ENCODE measurements around the gene DIAPH1. TPM values are rescaled to one million over a fixed set of nuclear protein-coding genes. Genes with fewer than 3 reads are reported as not detected.

The DIAPH1 gene
- total RNA-seq, 2 donors from 2014 or later, result 104 to 106 TPM

DNA sequence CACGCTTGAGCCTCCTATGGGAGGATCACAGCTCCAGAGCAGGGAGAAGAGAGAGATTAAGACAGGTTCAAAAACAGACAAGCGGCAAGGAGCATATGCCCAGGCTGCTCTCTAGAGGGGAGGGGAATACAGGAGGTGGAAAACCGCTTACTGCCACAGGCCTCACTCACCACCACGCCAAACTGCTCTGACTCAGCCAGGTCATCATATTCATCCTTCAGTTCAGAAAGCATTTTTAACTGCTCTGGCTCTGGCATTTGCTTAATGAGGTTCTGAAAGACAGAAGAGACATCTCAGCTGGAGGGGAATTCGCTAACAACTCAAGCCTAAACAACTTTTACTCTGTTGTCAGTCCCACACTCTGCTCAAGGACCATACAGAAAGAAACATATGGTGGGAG, 89.8 kb downstream of the DIAPH1 start:
- no peak overlapping the region for H3K27ac ChIP-seq (ENCODE audit: low read depth, low read length)
- peaks cover 89% of the 10 kb centered on the region for H3K36me3 ChIP-seq (ENCODE audit: control insufficient read depth, insufficient read depth, low read length)
- no peaks in the 10 kb centered on the region for H3K27me3 Mint-ChIP-seq (ENCODE audit: insufficient read depth)
- WGBS, 2 experiments (ENCODE audit: insufficient coverage in 1 of 2, insufficient read length in 1 of 2), result 95 to 100% methylated on average over 3 to 5 of the region's 5 CpGs
- no peak for DNase-seq
- H3K9me3 ChIP-seq (ENCODE audit: control insufficient read depth, low read length), result no peaks in the 10 kb centered on the region
- peaks cover 5% of the 10 kb centered on the region for H3K4me1 ChIP-seq (ENCODE audit: control insufficient read depth, insufficient read depth, low read length)
- peaks cover 12% of the 10 kb centered on the region for H3K4me1 Mint-ChIP-seq
- H3K4me3 ChIP-seq (ENCODE audit: low read length), result no peak overlapping the region
- TF ChIP-seq, protein P1, sequence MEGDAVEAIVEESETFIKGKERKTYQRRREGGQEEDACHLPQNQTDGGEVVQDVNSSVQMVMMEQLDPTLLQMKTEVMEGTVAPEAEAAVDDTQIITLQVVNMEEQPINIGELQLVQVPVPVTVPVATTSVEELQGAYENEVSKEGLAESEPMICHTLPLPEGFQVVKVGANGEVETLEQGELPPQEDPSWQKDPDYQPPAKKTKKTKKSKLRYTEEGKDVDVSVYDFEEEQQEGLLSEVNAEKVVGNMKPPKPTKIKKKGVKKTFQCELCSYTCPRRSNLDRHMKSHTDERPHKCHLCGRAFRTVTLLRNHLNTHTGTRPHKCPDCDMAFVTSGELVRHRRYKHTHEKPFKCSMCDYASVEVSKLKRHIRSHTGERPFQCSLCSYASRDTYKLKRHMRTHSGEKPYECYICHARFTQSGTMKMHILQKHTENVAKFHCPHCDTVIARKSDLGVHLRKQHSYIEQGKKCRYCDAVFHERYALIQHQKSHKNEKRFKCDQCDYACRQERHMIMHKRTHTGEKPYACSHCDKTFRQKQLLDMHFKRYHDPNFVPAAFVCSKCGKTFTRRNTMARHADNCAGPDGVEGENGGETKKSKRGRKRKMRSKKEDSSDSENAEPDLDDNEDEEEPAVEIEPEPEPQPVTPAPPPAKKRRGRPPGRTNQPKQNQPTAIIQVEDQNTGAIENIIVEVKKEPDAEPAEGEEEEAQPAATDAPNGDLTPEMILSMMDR (conservative IDR thresholded peaks at IDR 0.05), result no peak
- H3K27ac Mint-ChIP-seq, result no peak overlapping the region
- no peaks in the 10 kb centered on the region for H3K27me3 ChIP-seq (ENCODE audit: control insufficient read depth, insufficient read depth, low read length, poor library complexity, severe bottlenecking)
- H3K36me3 Mint-ChIP-seq (ENCODE audit: low read depth), result peaks cover 19% of the 10 kb centered on the region
- no peak overlapping the region for H3K9ac ChIP-seq (ENCODE audit: extremely low read depth, low read length, poor library complexity, severe bottlenecking)
- H3K4me3 Mint-ChIP-seq, result no peak overlapping the region
- H3K9me3 Mint-ChIP-seq, result no peaks in the 10 kb centered on the region

DNA sequence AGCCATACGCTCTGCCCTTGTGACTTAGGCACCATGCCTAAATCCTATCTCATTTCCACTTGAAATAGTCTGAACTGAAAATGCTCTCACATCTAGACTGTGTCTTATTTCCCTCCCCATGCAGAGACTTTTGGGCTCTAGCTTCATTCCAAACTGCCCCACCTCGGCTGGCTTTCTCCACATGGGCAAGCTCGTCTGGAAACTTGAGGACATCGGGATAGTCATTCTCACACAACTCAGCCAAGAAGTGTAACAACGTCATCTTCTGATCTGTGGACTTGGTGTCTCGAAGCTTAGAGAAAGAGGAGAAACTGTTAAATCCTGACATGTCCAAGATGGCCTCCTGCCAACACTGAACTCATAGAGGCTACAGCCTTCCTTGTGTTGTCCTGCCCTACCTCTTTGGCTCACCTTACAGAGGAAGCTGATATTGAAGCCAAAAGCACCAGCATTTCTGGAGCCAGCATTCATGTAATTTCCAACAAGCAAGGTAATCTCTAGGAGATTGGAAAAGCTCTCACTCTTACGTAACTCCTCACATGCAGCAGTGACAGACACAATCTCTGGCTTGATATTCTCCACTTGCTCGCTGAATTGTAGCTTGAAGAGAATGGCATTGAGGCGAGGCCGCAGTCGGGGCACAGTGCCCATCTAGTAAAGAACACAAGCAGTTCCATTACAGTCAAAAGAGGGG, 90.4 kb downstream of the DIAPH1 start:
- Histone ChIP-seq H3K27ac (ENCODE audit: low read depth, low read length) (no peak overlapping the region), H3K27me3 (ENCODE audit: control insufficient read depth, insufficient read depth, low read length, poor library complexity, severe bottlenecking) (no peaks in the 10 kb centered on the region), H3K9ac (ENCODE audit: extremely low read depth, low read length, poor library complexity, severe bottlenecking) (no peak overlapping the region), H3K4me1 (ENCODE audit: control insufficient read depth, insufficient read depth, low read length) (peaks cover 5% of the 10 kb centered on the region), H3K9me3 (ENCODE audit: control insufficient read depth, low read length) (no peaks in the 10 kb centered on the region), H3K4me3 (ENCODE audit: low read length) (no peak overlapping the region), H3K36me3 (ENCODE audit: control insufficient read depth, insufficient read depth, low read length) (peaks cover 89% of the 10 kb centered on the region)
- 95 to 98% methylated on average over 8 to 11 of the region's 11 CpGs for WGBS, 2 experiments (ENCODE audit: insufficient coverage in 1 of 2, insufficient read length in 1 of 2)
- peaks cover 22% of the 10 kb centered on the region for H3K36me3 Mint-ChIP-seq (ENCODE audit: low read depth)
- H3K9me3 Mint-ChIP-seq, result no peaks in the 10 kb centered on the region
- DNase-seq, result no peak
- no peak overlapping the region for H3K4me3 Mint-ChIP-seq
- H3K4me1 Mint-ChIP-seq, result peaks cover 12% of the 10 kb centered on the region
- no peak overlapping the region for H3K27ac Mint-ChIP-seq
- no peaks in the 10 kb centered on the region for H3K27me3 Mint-ChIP-seq (ENCODE audit: insufficient read depth)
- TF ChIP-seq, protein P1 (conservative IDR thresholded peaks at IDR 0.05), result no peak

DNA sequence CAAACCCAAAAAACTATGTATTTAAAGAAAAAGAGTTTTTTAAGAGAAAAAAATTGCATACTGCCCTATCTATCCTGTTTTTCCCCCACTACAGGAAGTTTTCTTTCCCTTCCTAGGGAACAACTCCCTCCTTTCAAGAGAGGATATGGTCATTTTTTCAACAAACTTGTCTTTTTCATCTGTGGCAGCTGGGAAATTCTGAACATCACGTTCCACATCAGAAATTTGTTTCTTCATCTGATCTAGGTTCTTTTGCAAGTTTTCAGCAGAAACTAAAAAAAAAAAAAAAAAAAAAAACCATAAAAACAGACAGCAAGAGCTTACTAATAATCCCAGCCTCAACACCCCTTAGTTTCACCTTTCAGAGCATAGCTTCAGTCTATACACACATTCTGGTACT, 91.4 kb downstream of the DIAPH1 start:
- H3K4me1 ChIP-seq (ENCODE audit: control insufficient read depth, insufficient read depth, low read length), result peaks cover 5% of the 10 kb centered on the region
- H3K27ac ChIP-seq (ENCODE audit: low read depth, low read length), result no peak overlapping the region
- WGBS, 2 experiments (ENCODE audit: insufficient coverage in 1 of 2, insufficient read length in 1 of 2), result 96 to 100% methylated on average over 1 of the region's 1 CpG
- no peak overlapping the region for H3K9ac ChIP-seq (ENCODE audit: extremely low read depth, low read length, poor library complexity, severe bottlenecking)
- H3K9me3 Mint-ChIP-seq, result no peaks in the 10 kb centered on the region
- no peak overlapping the region for H3K27ac Mint-ChIP-seq
- H3K36me3 Mint-ChIP-seq (ENCODE audit: low read depth), result peaks cover 32% of the 10 kb centered on the region
- H3K4me3 ChIP-seq (ENCODE audit: low read length), result no peak overlapping the region
- no peaks in the 10 kb centered on the region for H3K9me3 ChIP-seq (ENCODE audit: control insufficient read depth, low read length)
- peaks cover 88% of the 10 kb centered on the region for H3K36me3 ChIP-seq (ENCODE audit: control insufficient read depth, insufficient read depth, low read length)
- H3K27me3 ChIP-seq (ENCODE audit: control insufficient read depth, insufficient read depth, low read length, poor library complexity, severe bottlenecking), result no peaks in the 10 kb centered on the region
- H3K27me3 Mint-ChIP-seq (ENCODE audit: insufficient read depth), result no peaks in the 10 kb centered on the region
- H3K4me1 Mint-ChIP-seq, result peaks cover 12% of the 10 kb centered on the region
- no peak overlapping the region for H3K4me3 Mint-ChIP-seq
- TF ChIP-seq, protein P1 (conservative IDR thresholded peaks at IDR 0.05), result no peak
- no peak for DNase-seq
